SK-N-MC (cell line): Measurements from ENCODE around the gene FBRSL1.

Experiments used
- DNase-seq: peaks from one replicate; pipeline ENCODE4 v3.0.0-alpha.2; 2011; ENCODE audit warnings: low read depth, low spot score
- H3K27ac ChIP-seq: fragments of 200-600 bp; sonication (generic); 2 replicates; pipeline ENCODE4 v1.5.1; 2016; ENCODE audit warnings: mixed run types
- H3K36me3 ChIP-seq: fragments of 200-600 bp; sonication (generic); 2 replicates; pipeline ENCODE4 v1.6.1; 2017; ENCODE audit warnings: antibody characterized with exemption, low read length, mixed read lengths; ENCODE audit not compliant: insufficient read depth
- H3K4me3 ChIP-seq: fragments of 200-600 bp; sonication (generic); 2 replicates; pipeline ENCODE4 v1.5.1; 2016
- H3K9ac ChIP-seq: fragments of 200-600 bp; sonication (generic); 2 replicates; pipeline ENCODE4 v1.8.0; 2017; ENCODE audit warnings: mixed run types, mixed read lengths; ENCODE audit not compliant: insufficient read length
- H3K9me3 ChIP-seq: fragments of 200-600 bp; sonication (generic); 2 replicates; pipeline ENCODE4 v1.6.1; 2017; ENCODE audit warnings: low read depth, mild to moderate bottlenecking, antibody characterized with exemption, low read length, moderate library complexity, mixed read lengths
- EZH2 ChIP-seq: fragments of 200-600 bp; sonication (generic); IDR thresholded peaks from one replicate; pipeline ENCODE4 v1.6.1; 2017; ENCODE audit warnings: antibody characterized with exemption
- FOXP2 ChIP-seq: optimal IDR thresholded peaks from 2 replicates; pipeline ENCODE3; 2011; ENCODE audit warnings: mild to moderate bottlenecking, moderate library complexity; ENCODE audit not compliant: insufficient read depth; ENCODE audit errors: extremely low read length, control extremely low read depth
- POLR2AphosphoS5 ChIP-seq: IDR thresholded peaks from 2 replicates; pipeline ENCODE4 v1.6.1; 2012; ENCODE audit warnings: mild to moderate bottlenecking, low read depth, low read length, borderline replicate concordance

The FBRSL1 gene

DNA sequence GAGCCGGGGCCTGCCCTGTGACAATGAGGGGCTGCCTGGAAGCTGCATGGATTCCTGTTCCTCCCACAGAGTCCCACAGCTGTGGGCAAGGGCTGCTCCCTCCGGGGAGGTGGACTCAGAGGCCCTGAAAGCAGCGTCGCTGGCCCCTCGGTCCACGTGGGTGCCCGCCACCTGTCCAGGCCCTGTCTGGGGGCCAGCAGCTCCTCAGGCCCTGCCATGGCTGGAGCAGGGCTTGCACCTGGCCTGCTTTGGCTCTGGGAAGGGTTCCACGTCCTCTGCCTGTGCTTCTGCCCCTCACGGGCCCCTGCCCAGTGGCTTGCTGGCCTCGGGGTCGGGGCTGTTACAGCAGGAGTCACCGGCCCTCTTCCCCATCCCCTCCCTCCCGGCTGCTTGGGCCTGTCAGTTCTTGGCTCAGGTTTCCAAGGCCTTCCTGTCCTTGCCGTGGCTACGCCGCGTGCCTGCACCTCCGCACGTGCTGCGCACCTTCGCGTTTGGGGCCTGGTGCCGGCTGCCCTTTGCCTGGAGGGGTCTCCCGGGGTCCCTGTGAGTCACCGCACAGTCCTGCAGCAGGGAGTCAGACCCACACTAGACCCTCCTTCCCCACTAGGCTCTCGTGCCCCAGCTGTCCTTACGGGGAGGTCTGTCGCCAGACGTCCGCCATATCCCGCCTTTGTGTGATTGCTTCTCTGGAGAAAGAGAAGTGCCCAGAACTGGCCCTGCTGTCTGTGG, 5.8 kb downstream of the FBRSL1 start:
- Histone ChIP-seq H3K9me3 (no peaks in the 10 kb centered on the region), H3K9ac (no peak overlapping the region), H3K4me3 (no peak overlapping the region), H3K27ac (no peak overlapping the region), H3K36me3 (no peaks in the 10 kb centered on the region)
- TF ChIP-seq POLR2AphosphoS5: no peak
- no peak for TF ChIP-seq EZH2
- TF ChIP-seq FOXP2: no peak
- DNase-seq: no peak

DNA sequence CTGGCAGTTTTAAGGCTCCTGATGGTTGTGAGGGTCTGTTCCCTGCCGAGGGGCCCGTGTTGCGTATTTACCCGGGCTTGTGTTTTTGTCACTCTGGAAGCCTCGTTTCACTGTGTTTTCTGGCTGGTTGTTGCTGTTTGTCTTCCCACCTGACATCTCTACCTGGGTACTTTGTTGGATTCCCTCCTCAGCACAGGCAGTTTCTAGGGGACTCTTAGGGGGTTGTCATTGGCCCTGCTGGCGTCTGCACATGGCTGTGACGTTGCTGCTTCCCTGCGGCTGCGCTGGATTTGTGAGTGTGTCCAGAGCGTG, 6.4 kb downstream of the FBRSL1 start:
- Histone ChIP-seq H3K9ac (no peak overlapping the region), H3K4me3 (no peak overlapping the region), H3K36me3 (no peaks in the 10 kb centered on the region), H3K27ac (no peak overlapping the region), H3K9me3 (no peaks in the 10 kb centered on the region)
- no peak for TF ChIP-seq POLR2AphosphoS5
- DNase-seq: no peak

GRCh38 chr12:132496710-132497109, 6.8 kb downstream of the FBRSL1 start:
- Histone ChIP-seq H3K36me3 (no peaks in the 10 kb centered on the region), H3K9me3 (no peaks in the 10 kb centered on the region), H3K4me3 (no peak overlapping the region), H3K9ac (no peak overlapping the region), H3K27ac (no peak overlapping the region)
- DNase-seq: no peak
- TF ChIP-seq FOXP2 (no peak), EZH2 (no peak), POLR2AphosphoS5 (no peak)

DNA sequence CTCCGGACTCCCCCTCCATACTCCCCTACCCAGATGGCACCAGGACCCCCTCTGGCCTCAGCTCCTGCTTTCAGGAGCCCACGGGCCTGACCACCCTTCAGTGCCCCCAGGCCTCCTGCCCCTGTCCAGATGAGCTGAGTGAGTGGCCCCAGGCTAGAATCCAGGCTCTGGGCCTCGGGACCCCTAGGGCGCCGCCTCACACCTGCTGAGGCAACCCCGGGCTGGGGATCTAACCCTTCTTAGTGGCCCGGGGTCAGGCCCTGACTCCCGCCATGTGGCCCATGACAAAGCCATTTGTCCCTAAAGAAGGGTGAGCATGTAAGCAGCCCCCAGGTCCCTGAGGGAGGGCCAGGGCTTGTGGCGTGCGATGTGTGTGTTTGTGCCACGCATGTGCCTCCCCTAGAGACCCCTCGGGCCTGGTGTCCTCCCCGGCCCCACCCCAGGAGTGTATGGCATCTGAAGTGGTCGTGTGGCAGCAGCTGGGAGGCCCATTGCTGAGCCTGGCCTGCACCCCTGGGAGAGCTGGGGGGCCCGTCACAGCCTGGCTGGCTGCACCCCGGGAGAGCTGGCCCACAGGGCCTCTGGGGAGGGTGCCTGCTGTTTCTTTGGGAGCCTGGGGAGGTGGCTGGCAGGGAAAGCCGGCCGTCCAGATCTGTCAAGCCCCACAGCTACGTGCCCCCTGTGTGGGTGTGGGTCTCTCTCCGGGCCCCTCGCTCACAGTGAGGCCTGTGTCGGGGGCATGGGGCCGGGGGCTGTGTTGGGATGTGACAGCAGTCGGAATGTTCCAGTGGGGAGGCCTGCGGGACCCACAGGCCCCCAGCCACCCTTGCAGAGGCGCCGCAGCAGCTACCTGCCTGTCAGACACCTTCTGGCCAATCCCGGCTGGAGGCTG, 7.8 kb downstream of the FBRSL1 start:
- TF ChIP-seq FOXP2: no peak
- TF ChIP-seq EZH2: no peak
- TF ChIP-seq POLR2AphosphoS5: no peak
- Histone ChIP-seq H3K9ac (no peak overlapping the region), H3K9me3 (no peaks in the 10 kb centered on the region), H3K36me3 (no peaks in the 10 kb centered on the region), H3K4me3 (no peak overlapping the region), H3K27ac (no peak overlapping the region)
- no peak for DNase-seq

DNA sequence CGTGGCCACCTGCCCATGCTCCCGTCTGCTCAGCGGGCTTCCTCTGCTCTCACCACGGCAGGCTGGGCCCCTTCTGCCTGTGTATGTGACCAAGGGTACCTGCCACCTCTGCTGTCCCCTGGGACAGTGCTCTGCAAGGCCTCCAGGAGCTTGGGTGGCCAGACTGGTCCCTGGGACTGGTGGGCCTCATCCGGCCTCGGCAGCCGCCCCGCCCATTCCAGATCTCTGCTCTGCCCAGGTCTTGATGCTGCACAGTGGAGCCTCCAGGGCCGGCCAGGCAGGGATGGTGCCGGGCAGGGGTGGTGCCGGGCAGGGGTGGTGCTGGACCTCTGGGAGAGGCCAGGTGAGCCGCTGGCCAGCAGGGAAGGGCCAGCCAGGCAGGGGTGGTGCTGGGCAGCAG, 9.0 kb downstream of the FBRSL1 start:
- H3K9me3 ChIP-seq: no peaks in the 10 kb centered on the region
- H3K36me3 ChIP-seq: no peaks in the 10 kb centered on the region
- DNase-seq: no peak
- TF ChIP-seq POLR2AphosphoS5 (no peak), FOXP2 (no peak), EZH2 (no peak)
- H3K9ac ChIP-seq: no peak overlapping the region
- no peak overlapping the region for H3K4me3 ChIP-seq
- no peak overlapping the region for H3K27ac ChIP-seq

DNA sequence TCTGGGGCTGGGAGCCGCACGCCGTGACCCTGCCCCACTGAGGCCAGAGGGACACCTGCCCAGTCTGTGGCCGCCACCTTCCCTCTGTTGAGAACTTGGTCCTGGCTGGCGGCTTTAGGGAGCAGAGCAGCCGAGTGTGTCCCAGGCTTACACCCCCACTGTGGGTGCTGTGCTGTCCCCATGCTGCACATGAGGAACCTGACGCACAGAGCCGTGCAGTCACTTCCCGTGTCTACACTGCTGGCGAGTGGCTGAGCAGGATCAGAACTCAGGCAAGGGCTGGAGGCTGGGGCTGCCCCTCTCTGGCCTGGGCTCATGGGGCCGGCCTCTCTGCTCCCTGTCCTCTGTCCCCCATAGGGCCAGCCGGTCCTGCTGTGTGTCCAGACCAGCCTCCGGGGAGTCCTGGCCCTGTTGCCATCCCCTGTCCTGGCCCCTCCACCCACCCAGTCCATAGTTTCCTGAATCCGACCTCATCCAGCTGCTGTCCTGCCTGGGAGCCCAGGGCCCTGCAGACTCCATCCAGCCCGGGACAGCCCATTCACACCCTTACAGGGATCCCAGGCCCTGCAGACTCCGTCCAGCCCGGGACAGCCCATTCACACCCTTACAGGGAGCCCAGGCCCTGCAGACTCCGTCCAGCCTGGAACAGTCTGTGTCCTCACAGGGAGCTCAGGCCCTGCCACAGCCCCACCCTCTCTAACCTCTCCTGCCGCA, 10.3 kb downstream of the FBRSL1 start:
- no peak overlapping the region for H3K4me3 ChIP-seq
- DNase-seq: no peak
- no peaks in the 10 kb centered on the region for H3K36me3 ChIP-seq
- TF ChIP-seq EZH2 (no peak), POLR2AphosphoS5 (no peak), FOXP2 (no peak)
- no peak overlapping the region for H3K27ac ChIP-seq
- H3K9me3 ChIP-seq: no peaks in the 10 kb centered on the region
- no peak overlapping the region for H3K9ac ChIP-seq

DNA sequence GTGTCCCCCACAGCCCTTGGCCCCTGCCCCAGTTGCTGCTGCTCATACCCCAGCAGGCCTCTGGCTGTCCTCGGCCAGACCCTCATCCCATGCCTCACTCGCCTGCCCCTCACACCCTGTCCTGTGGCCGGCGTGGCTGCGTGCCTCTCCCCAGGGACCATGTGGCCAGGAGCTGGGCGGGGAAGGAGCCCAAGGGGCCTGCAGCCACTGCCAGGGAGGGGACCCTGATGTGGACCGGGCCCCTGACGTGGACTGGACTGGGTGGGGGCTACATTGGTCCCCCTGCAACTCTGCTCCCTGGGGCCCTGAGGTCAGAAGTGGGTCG, 10.9 kb downstream of the FBRSL1 start:
- DNase-seq: no peak
- no peak overlapping the region for H3K27ac ChIP-seq
- no peaks in the 10 kb centered on the region for H3K36me3 ChIP-seq
- H3K9me3 ChIP-seq: no peaks in the 10 kb centered on the region
- TF ChIP-seq POLR2AphosphoS5 (no peak), FOXP2 (no peak), EZH2 (no peak)
- no peak overlapping the region for H3K9ac ChIP-seq
- no peak overlapping the region for H3K4me3 ChIP-seq

DNA sequence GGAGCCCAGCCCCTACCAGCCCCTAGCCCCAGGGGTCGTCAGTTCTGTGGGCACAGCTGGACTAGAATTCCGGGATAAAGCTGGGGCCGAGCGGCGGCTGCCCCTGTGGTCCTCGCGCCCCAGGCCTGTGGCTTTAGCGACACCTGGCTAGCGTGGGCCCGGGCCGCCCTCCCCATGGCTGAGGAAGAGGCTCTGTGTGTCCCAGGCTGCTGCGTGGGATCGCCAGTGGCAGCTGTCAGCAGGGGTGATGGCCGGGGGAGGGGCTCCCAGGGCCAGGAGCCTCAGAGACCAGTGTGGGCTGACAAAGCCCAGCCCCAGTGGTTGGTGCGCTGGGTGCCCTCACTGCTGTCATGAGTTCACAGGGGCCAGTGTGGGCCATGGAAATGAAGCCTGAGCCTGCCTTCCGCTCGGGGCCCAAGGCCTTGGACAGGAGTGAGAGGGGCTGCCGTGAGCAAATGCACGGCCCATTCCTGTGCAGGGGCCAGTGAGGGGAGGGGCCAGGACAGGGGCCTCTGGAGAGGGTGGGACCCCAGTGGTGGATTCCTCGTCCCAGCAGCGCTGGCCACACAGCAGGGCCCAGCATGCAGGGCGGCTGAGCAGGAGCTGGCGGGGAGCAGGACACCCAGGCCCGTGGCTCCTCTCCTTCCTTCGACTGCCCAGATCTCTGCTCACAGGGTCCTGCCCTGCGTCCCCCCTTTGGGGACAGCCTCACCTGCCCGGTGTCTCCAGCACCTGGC, 11.4 kb downstream of the FBRSL1 start:
- no peak for DNase-seq
- TF ChIP-seq EZH2 (no peak), FOXP2 (no peak), POLR2AphosphoS5 (no peak)
- H3K9me3 ChIP-seq: no peaks in the 10 kb centered on the region
- no peak overlapping the region for H3K4me3 ChIP-seq
- H3K36me3 ChIP-seq: no peaks in the 10 kb centered on the region
- H3K27ac ChIP-seq: 0 out of 2 replicates have a peak overlapping the region, but pooled peaks have one; percentile 26
- H3K9ac ChIP-seq: no peak overlapping the region
